ENCODE results near the gene HSPB1. TPM values are rescaled to one million over a fixed set of nuclear protein-coding genes. Genes with fewer than 3 reads are reported as not detected.

HSPB1 gene
- total RNA-seq, 1 experiment from 2014 or later: 422 TPM

- Histone ChIP-seq H3K4me3 (ENCODE audit: low read depth in 2 of 2, low read length in 2 of 2) (no peak overlapping the region), H3K36me3 (ENCODE audit: control insufficient read depth, insufficient read depth, low read length) (peaks cover 29% of the 10 kb centered on the region), H3K27me3 (ENCODE audit: control insufficient read depth, insufficient read depth, low read length) (no peaks in the 10 kb centered on the region), H3K27ac (ENCODE audit: low read length) (no peak overlapping the region), H3K9me3 (ENCODE audit: control insufficient read depth, insufficient read depth, low read depth, low read length) (no peaks in the 10 kb centered on the region), H3K4me1 (ENCODE audit: control insufficient read depth, insufficient read depth, low read length) (peaks cover 22% of the 10 kb centered on the region)
- no TSS peak for BruUV-seq (replicated peaks)
- intact Hi-C loops (cut with micrococcal nuclease; ENCODE audit: unreplicated experiment) (no loop called here), in situ Hi-C loops (cut with HindIII; ENCODE audit: low pct_unique_long_range_greater_than_20kb, low sequenced_read_pairs) (no loop called here)
- DNase-seq (ENCODE audit: low read depth, low spot score) (no peak), ATAC-seq (no peak)
- TF ChIP-seq SIN3A (IDR thresholded peaks at IDR 0.05; ENCODE audit: borderline replicate concordance, insufficient read depth, low read depth, low read length) (no peak), REST (IDR thresholded peaks at IDR 0.05; ENCODE audit: insufficient read depth in 1 of 2, low read depth in 2 of 2, low read length in 1 of 2) (no peak)
- CTCF ChIA-PET: no interaction called here
- POLR2A ChIA-PET: no interaction called here
Measured at GRCh38 chr7:76332078-76332477, 29.6 kb downstream of the HSPB1 start.

DNA sequence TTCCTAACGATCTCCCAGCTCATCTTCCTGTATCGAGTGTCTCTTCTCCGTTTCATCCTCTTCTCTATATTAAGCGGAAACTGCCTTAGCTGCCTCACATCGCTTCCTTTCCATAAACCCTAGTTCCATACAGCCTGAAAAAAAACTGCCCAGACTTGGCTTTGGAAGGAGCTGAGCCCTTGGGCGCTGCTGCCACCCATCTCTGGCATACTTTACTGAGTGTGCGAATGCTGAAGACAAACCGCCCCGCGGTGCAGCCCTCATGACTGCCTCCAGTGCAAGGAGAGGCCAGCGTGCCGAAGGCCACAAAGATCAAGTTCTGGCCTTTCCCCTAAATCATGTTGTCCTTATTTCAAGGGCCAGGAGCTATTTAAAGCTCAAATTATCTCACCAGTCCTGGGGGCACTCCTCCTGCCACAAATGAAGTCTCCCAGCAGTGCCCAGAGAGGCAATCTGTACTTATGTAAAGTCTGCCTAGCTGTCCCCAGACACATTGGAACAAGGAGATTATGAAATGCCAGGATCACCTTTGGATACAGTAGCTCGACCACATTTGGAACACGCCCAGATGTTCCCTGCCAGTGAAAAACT, 31.1 kb downstream of the HSPB1 start:
- DNase-seq (ENCODE audit: low read depth, low spot score) (no peak), ATAC-seq (no peak)
- CTCF ChIA-PET: no interaction called here
- TF ChIP-seq SIN3A (IDR thresholded peaks at IDR 0.05; ENCODE audit: borderline replicate concordance, insufficient read depth, low read depth, low read length) (no peak), REST (IDR thresholded peaks at IDR 0.05; ENCODE audit: insufficient read depth in 1 of 2, low read depth in 2 of 2, low read length in 1 of 2) (no peak)
- no peak overlapping the region for H3K27ac ChIP-seq (ENCODE audit: low read length)
- peaks cover 22% of the 10 kb centered on the region for H3K36me3 ChIP-seq (ENCODE audit: control insufficient read depth, insufficient read depth, low read length)
- in situ Hi-C loops (cut with HindIII; ENCODE audit: low pct_unique_long_range_greater_than_20kb, low sequenced_read_pairs): no loop called here
- BruUV-seq (replicated peaks): no TSS peak
- H3K9me3 ChIP-seq (ENCODE audit: control insufficient read depth, insufficient read depth, low read depth, low read length): no peaks in the 10 kb centered on the region
- H3K4me1 ChIP-seq (ENCODE audit: control insufficient read depth, insufficient read depth, low read length): peaks cover 28% of the 10 kb centered on the region
- POLR2A ChIA-PET: no interaction called here
- no peaks in the 10 kb centered on the region for H3K27me3 ChIP-seq (ENCODE audit: control insufficient read depth, insufficient read depth, low read length)
- intact Hi-C loops (cut with micrococcal nuclease; ENCODE audit: unreplicated experiment): no loop called here
- H3K4me3 ChIP-seq (ENCODE audit: low read depth in 2 of 2, low read length in 2 of 2): no peak overlapping the region

DNA sequence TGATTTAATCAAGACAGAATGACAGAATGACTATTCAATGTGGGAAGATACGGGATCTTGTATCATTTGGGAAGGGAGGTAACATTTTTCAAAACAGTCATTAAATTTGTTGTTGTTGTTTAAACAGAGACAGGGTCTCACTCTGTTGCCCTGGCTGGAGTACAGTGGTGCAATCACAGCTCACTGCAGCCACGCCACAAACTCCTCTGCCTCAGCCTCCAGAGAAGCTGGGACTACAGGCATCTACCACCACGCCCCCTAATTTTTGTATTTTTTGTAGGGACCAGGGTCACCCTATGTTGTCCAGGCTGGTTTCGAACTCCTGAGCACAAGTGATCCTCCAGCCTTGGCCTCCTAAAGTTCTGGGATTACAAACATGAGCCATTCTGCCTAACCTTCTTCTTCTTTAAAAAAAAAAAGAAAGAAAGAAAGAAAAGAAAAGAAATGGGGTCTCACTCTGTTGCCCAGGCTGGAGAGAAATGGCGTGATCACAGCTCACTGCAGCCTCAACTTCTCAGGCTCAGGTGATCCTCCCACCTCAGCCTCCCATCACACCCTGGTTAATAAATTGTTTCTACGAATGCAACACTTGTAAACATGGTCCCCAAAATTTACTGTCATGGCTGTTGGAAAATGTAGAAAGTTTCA, 32.0 kb downstream of the HSPB1 start:
- Histone ChIP-seq H3K4me1 (ENCODE audit: control insufficient read depth, insufficient read depth, low read length) (peaks cover 31% of the 10 kb centered on the region), H3K9me3 (ENCODE audit: control insufficient read depth, insufficient read depth, low read depth, low read length) (no peaks in the 10 kb centered on the region), H3K4me3 (ENCODE audit: low read depth in 2 of 2, low read length in 2 of 2) (no peak overlapping the region), H3K27ac (ENCODE audit: low read length) (no peak overlapping the region), H3K36me3 (ENCODE audit: control insufficient read depth, insufficient read depth, low read length) (peaks cover 15% of the 10 kb centered on the region), H3K27me3 (ENCODE audit: control insufficient read depth, insufficient read depth, low read length) (no peaks in the 10 kb centered on the region)
- POLR2A ChIA-PET: no interaction called here
- TF ChIP-seq TCF7L2 (IDR thresholded peaks at IDR 0.05; ENCODE audit: low read depth, low read length): no peak
- no peak for TF ChIP-seq REST (IDR thresholded peaks at IDR 0.05; ENCODE audit: insufficient read depth in 1 of 2, low read depth in 2 of 2, low read length in 1 of 2)
- TF ChIP-seq CTCF (IDR thresholded peaks at IDR 0.05): no peak
- no peak for TF ChIP-seq SIN3A (IDR thresholded peaks at IDR 0.05; ENCODE audit: borderline replicate concordance, insufficient read depth, low read depth, low read length)
- TF ChIP-seq POLR2AphosphoS5 (IDR thresholded peaks at IDR 0.05; ENCODE audit: low read depth, low read length): no peak
- CTCF ChIA-PET: no interaction called here
- intact Hi-C loops (cut with micrococcal nuclease; ENCODE audit: unreplicated experiment): no loop called here
- no TSS peak for BruUV-seq (replicated peaks)
- ATAC-seq (no peak), DNase-seq (ENCODE audit: low read depth, low spot score) (no peak)
- in situ Hi-C loops (cut with HindIII; ENCODE audit: low pct_unique_long_range_greater_than_20kb, low sequenced_read_pairs): no loop called here

All from Panc1 (cell line).